Colonic mucosa (tissue), 4 donors: ENCODE data around the gene SLC22A3. TPM values are rescaled to one million over a fixed set of nuclear protein-coding genes. Genes with fewer than 3 reads are reported as not detected.
"Not testable (repeated sequence)": the region's sequence is repeated elsewhere in the genome, so short reads cannot be mapped to it uniquely, and the experiment has no call there.

Experiments used
- DNase-seq: peaks from one replicate; pipeline ENCODE4 v3.0.0-alpha.2; 2020
- H3K27ac ChIP-seq: fragments of 200-600 bp; one replicate; pipeline ENCODE4 v1.8.0; 2021
- H3K27me3 ChIP-seq: fragments of 200-600 bp; one replicate; pipeline ENCODE4 v1.8.0; 2021
- H3K36me3 ChIP-seq: fragments of 200-600 bp; one replicate; pipeline ENCODE4 v1.8.0; 2021
- H3K4me1 ChIP-seq: fragments of 200-600 bp; one replicate; pipeline ENCODE4 v1.8.0; 2021; ENCODE audit warnings: mild to moderate bottlenecking
- H3K4me3 ChIP-seq: fragments of 200-600 bp; one replicate; pipeline ENCODE4 v1.8.0; 2021
- H3K9ac ChIP-seq, 2 donors: one replicate each; pipeline ENCODE4 v1.7.0; 2013; ENCODE audit warnings: control low read depth in 2 of 2, low read depth in 2 of 2, low read length in 2 of 2
- H3K9me3 ChIP-seq: fragments of 200-600 bp; one replicate; pipeline ENCODE4 v1.8.0; 2021
- intact Hi-C: fragments of 100-400 bp; cut with DNase I; formaldehyde crosslinking; loops from one replicate; pipeline ENCODE4 v1.14.1; 2022
- total RNA-seq, 2 donors: library from RNA; stranded (reverse); fragmentation: NEBNext Ultra II Directional in 1 of 2; extraction: Animal tissue kit (Norgen Biotek cat#: 25700) in 1 of 2; gene quantifications; one replicate each; pipeline ENCODE4 v1.2.1, GENCODE V29; 2021
- TF ChIP-seq, protein P1 (sequence below): fragments of 200-600 bp; IDR thresholded peaks from one replicate; pipeline ENCODE4 v1.8.0; 2022; ENCODE audit warnings: antibody characterized with exemption, mild to moderate bottlenecking
- donor health status: healthy.
- donor health status: DM: no; HTN: no; CAD: no.
- donor health status: DM: no; HTN: no; CAD: no.

SLC22A3 gene
- total RNA-seq, 2 donors from 2014 or later, result 2.1 to 2.5 TPM

DNA sequence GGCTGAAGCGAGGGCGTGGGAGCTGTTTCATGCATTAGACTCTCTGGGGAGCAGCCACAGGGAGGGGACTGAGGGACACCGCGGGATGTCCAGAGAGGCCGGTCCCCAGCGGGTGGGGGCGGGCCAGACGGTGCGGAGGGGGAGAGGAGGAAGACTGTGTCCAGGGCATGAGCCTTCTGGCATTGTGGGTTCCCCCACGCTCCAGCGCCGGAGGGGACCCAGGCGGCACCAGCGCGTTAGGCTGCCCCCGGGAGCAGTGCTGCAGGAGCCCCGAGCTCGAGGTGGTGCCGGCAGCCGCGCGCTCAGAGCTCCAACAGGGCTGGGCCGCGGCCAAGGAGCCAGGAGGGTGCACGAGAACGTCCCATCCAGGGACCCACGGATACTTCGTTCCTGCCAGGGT is 14.4 kb downstream of the SLC22A3 start:
- H3K9me3 ChIP-seq, result no peaks in the 10 kb centered on the region
- H3K9ac ChIP-seq, result no peak overlapping the region
- DNase-seq, result no peak

DNA sequence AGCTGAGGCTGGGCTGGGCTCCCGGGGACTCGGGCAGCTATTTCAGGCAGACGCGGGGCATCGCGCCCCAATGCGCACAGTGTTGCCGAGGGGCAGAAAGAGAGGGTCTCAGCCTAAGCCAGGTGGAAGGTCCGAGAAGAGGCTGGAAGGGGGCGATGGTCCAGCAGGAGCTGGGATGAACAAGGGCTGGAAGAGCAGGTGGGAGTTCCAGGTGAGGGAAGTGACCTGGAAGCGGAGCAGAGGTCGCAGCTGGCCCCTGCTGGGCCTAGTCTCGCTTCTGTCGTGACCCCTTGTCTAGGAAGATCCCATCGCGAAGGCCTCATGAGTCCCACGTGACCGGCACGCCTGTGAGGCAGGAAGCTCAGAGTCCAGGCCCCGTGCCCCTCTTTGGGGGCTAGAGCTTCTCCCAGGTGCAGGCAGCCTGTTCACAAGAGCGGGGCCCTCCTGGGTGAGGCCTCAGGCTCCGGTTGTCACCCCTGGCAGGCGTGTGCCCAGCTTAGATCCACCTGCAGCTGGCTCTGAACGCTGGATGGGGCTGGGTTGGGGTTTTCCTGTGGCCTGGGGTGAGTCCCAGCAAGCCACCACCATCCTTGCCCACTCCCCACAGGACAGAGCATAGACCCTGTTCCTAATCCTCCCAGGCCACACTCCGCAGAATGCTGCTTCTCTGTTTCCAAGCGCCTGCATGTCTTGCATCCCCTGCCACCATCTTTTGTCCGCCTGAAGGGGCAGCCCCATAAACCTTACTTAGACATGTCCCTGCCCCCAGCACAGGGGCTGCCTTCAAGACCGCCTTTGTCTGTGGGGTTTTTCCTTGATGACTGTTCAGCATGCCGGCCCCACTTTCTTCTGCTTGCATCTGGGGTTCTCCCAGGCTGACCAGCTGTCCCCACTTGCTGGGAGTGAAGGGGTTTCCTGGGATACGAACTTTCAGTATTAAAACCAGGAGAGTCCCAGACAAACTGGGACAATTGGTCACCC is 15.1 kb downstream of the SLC22A3 start:
- TF ChIP-seq, protein P1, sequence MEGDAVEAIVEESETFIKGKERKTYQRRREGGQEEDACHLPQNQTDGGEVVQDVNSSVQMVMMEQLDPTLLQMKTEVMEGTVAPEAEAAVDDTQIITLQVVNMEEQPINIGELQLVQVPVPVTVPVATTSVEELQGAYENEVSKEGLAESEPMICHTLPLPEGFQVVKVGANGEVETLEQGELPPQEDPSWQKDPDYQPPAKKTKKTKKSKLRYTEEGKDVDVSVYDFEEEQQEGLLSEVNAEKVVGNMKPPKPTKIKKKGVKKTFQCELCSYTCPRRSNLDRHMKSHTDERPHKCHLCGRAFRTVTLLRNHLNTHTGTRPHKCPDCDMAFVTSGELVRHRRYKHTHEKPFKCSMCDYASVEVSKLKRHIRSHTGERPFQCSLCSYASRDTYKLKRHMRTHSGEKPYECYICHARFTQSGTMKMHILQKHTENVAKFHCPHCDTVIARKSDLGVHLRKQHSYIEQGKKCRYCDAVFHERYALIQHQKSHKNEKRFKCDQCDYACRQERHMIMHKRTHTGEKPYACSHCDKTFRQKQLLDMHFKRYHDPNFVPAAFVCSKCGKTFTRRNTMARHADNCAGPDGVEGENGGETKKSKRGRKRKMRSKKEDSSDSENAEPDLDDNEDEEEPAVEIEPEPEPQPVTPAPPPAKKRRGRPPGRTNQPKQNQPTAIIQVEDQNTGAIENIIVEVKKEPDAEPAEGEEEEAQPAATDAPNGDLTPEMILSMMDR, result no peak

More for the DNA sequence above, 14.4 kb downstream of the SLC22A3 start:
- Histone ChIP-seq H3K36me3 (no peaks in the 10 kb centered on the region), H3K27me3 (no peaks in the 10 kb centered on the region), H3K27ac (no peak overlapping the region), H3K4me1 (no peaks in the 10 kb centered on the region), H3K4me3 (no peak overlapping the region)
- intact Hi-C loops, result no loop called here
- TF ChIP-seq, protein P1, result no peak

DNA sequence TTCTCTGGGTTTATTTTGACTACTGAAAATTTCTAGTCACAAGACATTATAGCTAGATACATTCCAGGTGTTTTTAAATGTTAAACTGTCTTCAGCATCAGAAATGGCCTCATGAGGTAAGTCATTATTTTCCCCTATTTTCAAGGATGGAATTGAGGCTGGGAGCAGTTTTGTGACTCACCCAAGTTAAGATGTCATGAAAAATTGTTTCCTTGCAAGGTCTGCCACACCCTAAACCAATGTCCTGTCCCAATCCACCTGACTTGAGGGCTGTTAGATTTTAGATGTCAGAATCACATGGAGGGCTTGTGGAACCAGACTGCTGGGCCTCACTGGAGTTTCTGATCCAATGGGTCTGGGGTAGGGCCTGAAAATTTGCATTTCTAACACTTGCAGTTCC is 16.9 kb downstream of the SLC22A3 start:
- Histone ChIP-seq H3K4me1 (no peaks in the 10 kb centered on the region), H3K36me3 (no peaks in the 10 kb centered on the region), H3K9ac (no peak overlapping the region), H3K4me3 (no peak overlapping the region), H3K9me3 (no peaks in the 10 kb centered on the region), H3K27me3 (no peaks in the 10 kb centered on the region), H3K27ac (no peak overlapping the region)
- TF ChIP-seq, protein P1, result no peak
- intact Hi-C loops, result no loop called here
- no peak for DNase-seq

More for the DNA sequence above, 15.1 kb downstream of the SLC22A3 start:
- Histone ChIP-seq H3K27me3 (no peaks in the 10 kb centered on the region), H3K4me1 (no peaks in the 10 kb centered on the region), H3K9me3 (no peaks in the 10 kb centered on the region), H3K9ac (no peak overlapping the region), H3K27ac (no peak overlapping the region), H3K36me3 (no peaks in the 10 kb centered on the region), H3K4me3 (no peak overlapping the region)
- DNase-seq, result no peak
- intact Hi-C loops, result no loop called here

DNA sequence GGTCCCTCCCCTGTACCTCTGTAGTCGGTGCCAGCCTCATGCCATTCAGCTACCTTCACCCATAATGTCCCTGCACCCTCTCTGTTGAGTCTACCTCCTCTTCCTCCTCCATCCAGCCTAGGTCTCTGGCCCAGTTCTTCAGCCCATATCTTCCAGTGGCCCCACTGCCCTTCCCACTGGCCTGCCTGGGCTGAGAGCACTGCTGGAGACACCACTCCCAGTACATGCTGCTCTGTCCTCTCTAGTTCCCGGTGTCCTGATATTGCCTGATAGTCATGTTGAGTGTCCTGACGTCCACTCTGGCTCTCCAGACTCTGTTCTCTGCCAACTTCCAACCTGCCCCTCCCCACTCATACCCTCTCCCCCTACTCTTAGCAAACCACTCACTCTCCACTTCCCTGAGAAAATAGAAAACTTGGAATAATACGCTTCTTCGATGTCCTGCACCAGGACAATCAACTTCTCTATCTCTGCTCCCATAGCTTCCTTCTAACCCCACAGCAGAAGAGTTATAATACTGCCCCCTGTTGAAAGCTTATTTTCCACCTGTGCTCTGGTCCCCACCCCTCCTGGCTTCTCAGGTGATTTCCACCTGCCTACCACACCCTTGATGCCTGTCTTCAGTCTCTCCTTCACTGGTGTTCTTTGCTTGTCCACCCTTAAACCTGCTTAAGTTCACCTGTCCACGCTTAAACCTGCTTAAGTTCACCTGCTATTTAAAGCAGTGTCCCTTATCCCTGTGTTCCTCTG is 19.8 kb downstream of the SLC22A3 start:
- Histone ChIP-seq H3K4me3 (no peak overlapping the region), H3K9me3 (no peaks in the 10 kb centered on the region), H3K27ac (no peak overlapping the region), H3K36me3 (no peaks in the 10 kb centered on the region), H3K4me1 (no peaks in the 10 kb centered on the region), H3K9ac (no peak overlapping the region), H3K27me3 (no peaks in the 10 kb centered on the region)
- intact Hi-C loops, result no loop called here
- no peak for DNase-seq
- TF ChIP-seq, protein P1, result no peak

DNA sequence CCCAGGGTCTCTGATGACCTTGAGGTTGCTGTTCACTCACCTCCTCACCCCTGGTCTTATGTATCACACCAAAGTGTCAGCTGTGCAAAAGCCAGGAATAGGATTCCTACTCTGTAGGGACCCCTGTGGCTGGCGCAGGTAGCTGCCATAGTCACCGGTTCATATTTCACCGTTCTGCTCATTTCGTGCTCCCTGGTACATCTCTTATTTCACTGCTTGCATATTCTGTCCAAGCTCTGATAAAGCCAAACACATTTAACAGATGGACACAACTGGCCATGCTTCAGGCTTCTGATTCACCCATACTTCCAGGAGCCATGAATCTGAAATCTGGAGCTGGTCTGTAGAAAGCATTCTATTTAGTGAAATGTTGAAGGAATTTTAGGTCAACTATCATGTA is 20.5 kb downstream of the SLC22A3 start:
- no peak overlapping the region for H3K4me3 ChIP-seq
- H3K9me3 ChIP-seq, result no peaks in the 10 kb centered on the region
- no peak overlapping the region for H3K9ac ChIP-seq
- intact Hi-C loops, result no loop called here
- no peaks in the 10 kb centered on the region for H3K36me3 ChIP-seq
- H3K27me3 ChIP-seq, result no peaks in the 10 kb centered on the region
- no peak overlapping the region for H3K27ac ChIP-seq
- DNase-seq, result no peak
- H3K4me1 ChIP-seq, result no peaks in the 10 kb centered on the region
- TF ChIP-seq, protein P1, result no peak

DNA sequence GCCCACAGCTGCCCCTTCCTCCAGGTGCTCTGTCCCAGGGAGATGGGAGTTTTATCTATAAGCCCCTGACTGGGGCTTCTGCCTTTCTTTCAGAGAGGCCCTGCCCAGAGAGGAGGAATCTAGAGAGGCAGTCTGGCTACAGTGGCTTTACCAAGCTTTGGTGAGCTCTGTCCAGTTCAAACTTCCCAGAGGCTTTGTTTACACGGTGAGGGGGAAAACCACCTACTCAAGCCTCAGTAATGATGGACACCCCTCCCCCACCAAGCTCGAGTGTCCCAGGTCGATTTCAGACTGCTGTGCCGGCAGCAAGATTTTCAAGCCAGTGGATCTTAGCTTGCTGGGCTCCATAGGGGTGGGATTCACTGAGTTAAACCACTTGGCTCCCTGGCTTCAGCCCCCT is 25.4 kb downstream of the SLC22A3 start:
- intact Hi-C loops, H3K4me3 ChIP-seq, H3K27ac ChIP-seq, H3K9ac ChIP-seq, DNase-seq, H3K36me3 ChIP-seq, H3K4me1 ChIP-seq, H3K27me3 ChIP-seq, H3K9me3 ChIP-seq: not testable (repeated sequence)
